Suprapubic skin (tissue), 3 donors: ENCODE measurements around the gene NRXN3.

Experiments
- CTCF ChIP-seq, 2 donors: fragments of 200-600 bp in 1 of 2; fragments of 450-650 bp in 1 of 2; sonication (generic) in 1 of 2; IDR thresholded peaks; one replicate each; pipeline ENCODE4 v1.5.1; 2016 to 2019; ENCODE audit warnings: antibody characterized with exemption in 2 of 2, mild to moderate bottlenecking in 1 of 2, moderate library complexity in 1 of 2
- POLR2A ChIP-seq, 2 donors: fragments of 450-650 bp; IDR thresholded peaks; one replicate each; pipeline ENCODE4 v1.6.1; 2017; ENCODE audit warnings: antibody characterized with exemption in 2 of 2, mild to moderate bottlenecking in 2 of 2, moderate library complexity in 2 of 2

DNA sequence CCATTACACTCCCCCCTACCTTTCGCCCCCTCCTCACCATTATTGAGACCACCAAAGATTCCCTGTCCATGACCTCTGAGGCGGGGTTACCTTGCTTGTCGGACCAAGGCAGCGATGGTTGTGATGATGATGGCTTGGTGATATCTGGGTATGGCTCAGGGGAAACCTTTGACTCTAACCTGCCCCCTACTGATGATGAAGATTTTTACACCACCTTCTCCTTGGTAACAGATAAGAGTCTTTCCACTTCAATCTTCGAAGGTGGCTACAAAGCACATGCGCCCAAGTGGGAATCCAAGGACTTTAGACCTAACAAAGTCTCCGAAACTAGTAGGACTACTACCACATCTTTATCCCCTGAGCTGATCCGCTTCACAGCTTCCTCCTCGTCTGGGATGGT lies 1690.9 kb downstream of the NRXN3 start:
- TF ChIP-seq CTCF (IDR thresholded peaks at IDR 0.05): no peak
- no peak for TF ChIP-seq POLR2A (IDR thresholded peaks at IDR 0.05)
